Measurements from ENCODE around the gene ACOD1.

DNA sequence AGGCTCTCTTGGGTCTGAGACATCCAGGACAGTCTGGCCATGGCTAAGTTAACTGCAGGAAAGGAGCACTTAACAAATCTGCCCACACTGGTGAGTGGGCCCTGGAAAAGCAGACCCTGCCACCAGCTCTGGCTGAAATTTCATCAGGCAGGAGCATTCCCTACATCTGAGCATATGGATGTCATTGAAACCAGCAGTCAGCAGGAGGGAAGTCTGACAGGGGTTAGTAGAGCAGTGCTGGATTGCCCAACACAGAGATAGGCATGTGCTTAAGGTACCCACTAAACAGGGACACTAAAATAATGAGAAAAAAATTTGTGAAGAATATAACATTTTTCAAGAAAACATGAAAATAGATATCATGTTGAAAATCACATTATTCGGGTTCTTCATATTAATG lies 13.6 kb upstream of the ACOD1 start:
- TF ChIP-seq, protein P1, sequence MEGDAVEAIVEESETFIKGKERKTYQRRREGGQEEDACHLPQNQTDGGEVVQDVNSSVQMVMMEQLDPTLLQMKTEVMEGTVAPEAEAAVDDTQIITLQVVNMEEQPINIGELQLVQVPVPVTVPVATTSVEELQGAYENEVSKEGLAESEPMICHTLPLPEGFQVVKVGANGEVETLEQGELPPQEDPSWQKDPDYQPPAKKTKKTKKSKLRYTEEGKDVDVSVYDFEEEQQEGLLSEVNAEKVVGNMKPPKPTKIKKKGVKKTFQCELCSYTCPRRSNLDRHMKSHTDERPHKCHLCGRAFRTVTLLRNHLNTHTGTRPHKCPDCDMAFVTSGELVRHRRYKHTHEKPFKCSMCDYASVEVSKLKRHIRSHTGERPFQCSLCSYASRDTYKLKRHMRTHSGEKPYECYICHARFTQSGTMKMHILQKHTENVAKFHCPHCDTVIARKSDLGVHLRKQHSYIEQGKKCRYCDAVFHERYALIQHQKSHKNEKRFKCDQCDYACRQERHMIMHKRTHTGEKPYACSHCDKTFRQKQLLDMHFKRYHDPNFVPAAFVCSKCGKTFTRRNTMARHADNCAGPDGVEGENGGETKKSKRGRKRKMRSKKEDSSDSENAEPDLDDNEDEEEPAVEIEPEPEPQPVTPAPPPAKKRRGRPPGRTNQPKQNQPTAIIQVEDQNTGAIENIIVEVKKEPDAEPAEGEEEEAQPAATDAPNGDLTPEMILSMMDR (IDR thresholded peaks at IDR 0.05; ENCODE audit: insufficient read depth, low read length, poor library complexity, severe bottlenecking) = no peak
- TF ChIP-seq EZH2phosphoT487 (conservative IDR thresholded peaks at IDR 0.05; ENCODE audit: low read length) = no peak
